GM21717 (cell line): ENCODE measurements around the gene GTF3C2.

Source experiments
- ATAC-seq: cut with Tn5 transposase; IDR thresholded peaks from one replicate; pipeline ENCODE4 v1.9.1; 2021; ENCODE audit warnings: mild to moderate bottlenecking, moderate library complexity; ENCODE audit not compliant: unreplicated experiment

Gene GTF3C2

GRCh38 chr2:27356382-27357181 lies at the start of gene GTF3C2:
Gene GTF3C2 (minus strand): TSS chr2:27356764. CDS start chr2:27343554, 13,210 bp downstream.
- peak; percentile 76 for ATAC-seq

- ATAC-seq, result no peak
Observed at GRCh38 chr2:27400348-27401135, 44.0 kb upstream of the GTF3C2 start.

- no peak for ATAC-seq
Observed at GRCh38 chr2:27398962-27399361, 42.4 kb upstream of the GTF3C2 start.

GRCh38 chr2:27393225-27393624 lies 36.7 kb upstream of the GTF3C2 start:
- no peak for ATAC-seq

GRCh38 chr2:27390822-27391679 lies 34.5 kb upstream of the GTF3C2 start:
- ATAC-seq, result no peak

GRCh38 chr2:27381577-27382181 lies 25.1 kb upstream of the GTF3C2 start:
- no peak for ATAC-seq

- ATAC-seq, result peak; percentile 77
Observed at GRCh38 chr2:27380626-27381545, 24.3 kb upstream of the GTF3C2 start, which contains the start of gene ZNF513. Gene ZNF513 (minus strand): TSS chr2:27380734. CDS start chr2:27380526, 208 bp downstream.

GRCh38 chr2:27379836-27380625 lies 23.5 kb upstream of the GTF3C2 start:
- peak; percentile 17 for ATAC-seq

GRCh38 chr2:27379383-27379835 lies 22.8 kb upstream of the GTF3C2 start:
- ATAC-seq, result no peak

- ATAC-seq, result no peak
Observed at GRCh38 chr2:27378809-27379290, 22.3 kb upstream of the GTF3C2 start.

- no peak for ATAC-seq
Observed at GRCh38 chr2:27378096-27378808, 21.7 kb upstream of the GTF3C2 start.

GRCh38 chr2:27377618-27378095 lies 21.1 kb upstream of the GTF3C2 start:
- ATAC-seq, result no peak

GRCh38 chr2:27376866-27377617 lies 20.5 kb upstream of the GTF3C2 start:
- ATAC-seq, result no peak

GRCh38 chr2:27376151-27376865 lies 19.7 kb upstream of the GTF3C2 start:
- ATAC-seq, result no peak

- no peak for ATAC-seq
Observed at GRCh38 chr2:27375513-27376099, 19.0 kb upstream of the GTF3C2 start.

- ATAC-seq, result no peak
Observed at GRCh38 chr2:27373567-27373966, 17.0 kb upstream of the GTF3C2 start.
